Astrocyte (in vitro differentiated cells and primary cell): Measurements from ENCODE around the gene MATN3. TPM values are rescaled to one million over a fixed set of nuclear protein-coding genes. Genes with fewer than 3 reads are reported as not detected.

ENCODE experiments used
- DNase-seq: peaks from one replicate; pipeline ENCODE4 v3.0.0-alpha.2; 2010; ENCODE audit warnings: low read depth
- FAIRE-seq: peaks from 2 replicates; lab custom pipeline; 2011; peaks lifted over from hg19 to GRCh38; lab: Jason Lieb, UNC
- H2AFZ ChIP-seq: 2 replicates; pipeline ENCODE4 v1.6.0; 2012; ENCODE audit warnings: low read depth, low read length, inconsistent platforms
- H3K27ac ChIP-seq: 2 replicates; pipeline ENCODE4 v1.5.1; 2011; ENCODE audit warnings: low read depth, low read length, inconsistent platforms
- H3K27me3 ChIP-seq: 2 replicates; pipeline ENCODE4 v1.6.0; 2011; ENCODE audit warnings: low read length, inconsistent platforms; ENCODE audit not compliant: insufficient read depth
- H3K36me3 ChIP-seq: 2 replicates; pipeline ENCODE4 v1.5.1; 2011; ENCODE audit warnings: low read length, inconsistent platforms; ENCODE audit not compliant: insufficient read depth
- H3K4me1 ChIP-seq: 2 replicates; pipeline ENCODE4 v1.5.1; 2011; ENCODE audit warnings: low read length, inconsistent platforms; ENCODE audit not compliant: insufficient read depth
- H3K4me2 ChIP-seq: 2 replicates; pipeline ENCODE4 v1.6.0; 2012; ENCODE audit warnings: low read length, inconsistent platforms
- H3K4me3 ChIP-seq: 2 replicates; pipeline ENCODE4 v1.5.1; 2011; ENCODE audit warnings: low read depth, mild to moderate bottlenecking, low read length, inconsistent platforms; ENCODE audit not compliant: insufficient read depth
- H3K79me2 ChIP-seq: 2 replicates; pipeline ENCODE4 v1.6.0; 2012; ENCODE audit warnings: mild to moderate bottlenecking, low read length, inconsistent platforms; ENCODE audit not compliant: insufficient read depth
- H3K9ac ChIP-seq: 2 replicates; pipeline ENCODE4 v1.6.0; 2012; ENCODE audit warnings: mild to moderate bottlenecking, low read length, inconsistent platforms
- H3K9me3 ChIP-seq: 2 replicates; pipeline ENCODE4 v1.5.1; 2012; ENCODE audit warnings: low read depth, mild to moderate bottlenecking, low read length, inconsistent platforms; ENCODE audit not compliant: insufficient read depth
- H4K20me1 ChIP-seq: 2 replicates; pipeline ENCODE4 v1.6.0; 2012; ENCODE audit warnings: low read length, inconsistent platforms; ENCODE audit not compliant: insufficient read depth
- H3K27ac Mint-ChIP-seq: one replicate; pipeline ENCODE4 v1.8.0; 2021; ENCODE audit warnings: mild to moderate bottlenecking, mixed read lengths; ENCODE audit not compliant: unreplicated experiment
- H3K27me3 Mint-ChIP-seq: one replicate; pipeline ENCODE4 v1.8.0; 2021; ENCODE audit warnings: low read depth, mixed read lengths; ENCODE audit not compliant: unreplicated experiment
- H3K36me3 Mint-ChIP-seq: one replicate; pipeline ENCODE4 v1.8.0; 2021; ENCODE audit warnings: low read depth, mixed read lengths; ENCODE audit not compliant: unreplicated experiment
- H3K4me1 Mint-ChIP-seq: one replicate; pipeline ENCODE4 v1.8.0; 2021; ENCODE audit warnings: low read depth, mixed read lengths; ENCODE audit not compliant: unreplicated experiment
- H3K4me3 Mint-ChIP-seq: one replicate; pipeline ENCODE4 v1.8.0; 2021; ENCODE audit warnings: mild to moderate bottlenecking, moderate library complexity, mixed read lengths; ENCODE audit not compliant: unreplicated experiment
- H3K9me3 Mint-ChIP-seq: one replicate; pipeline ENCODE4 v1.8.0; 2021; ENCODE audit warnings: mild to moderate bottlenecking, mixed read lengths; ENCODE audit not compliant: unreplicated experiment
- CTCF ChIP-seq: IDR thresholded peaks from 2 replicates; pipeline ENCODE4 v1.5.1; 2011; ENCODE audit warnings: low read depth, mild to moderate bottlenecking, inconsistent platforms, low read length, moderate library complexity; ENCODE audit not compliant: insufficient read depth
- EZH2 ChIP-seq: IDR thresholded peaks from 2 replicates; pipeline ENCODE4 v1.6.1; 2012; ENCODE audit warnings: mild to moderate bottlenecking, low read length, inconsistent platforms; ENCODE audit not compliant: insufficient read depth
- total RNA-seq: library from RNA; stranded (reverse); gene quantifications from 2 replicates; pipeline ENCODE4 v1.2.1, GENCODE V29; 2021

MATN3 gene
- total RNA-seq, 1 donor from 2014 or later, result 13.3 TPM

- H3K9me3 ChIP-seq, result no peaks in the 10 kb centered on the region
- Mint-ChIP-seq H3K9me3 (no peaks in the 10 kb centered on the region), H3K4me3 (no peak overlapping the region), H3K36me3 (peaks cover 57% of the 10 kb centered on the region), H3K27ac (no peak overlapping the region), H3K4me1 (peaks cover 15% of the 10 kb centered on the region), H3K27me3 (no peaks in the 10 kb centered on the region)
- FAIRE-seq (no peak), DNase-seq (no peak)
- peaks cover 66% of the 10 kb centered on the region for H4K20me1 ChIP-seq
- peaks cover 24% of the 10 kb centered on the region for H3K79me2 ChIP-seq
- no peak overlapping the region for H3K4me2 ChIP-seq
- H3K27me3 ChIP-seq, result no peaks in the 10 kb centered on the region
- no peak overlapping the region for H2AFZ ChIP-seq
- H3K27ac ChIP-seq, result no peak overlapping the region
- H3K36me3 ChIP-seq, result peaks cover 70% of the 10 kb centered on the region
- H3K4me1 ChIP-seq, result no peaks in the 10 kb centered on the region
- no peak overlapping the region for H3K9ac ChIP-seq
- H3K4me3 ChIP-seq, result no peak overlapping the region
- TF ChIP-seq CTCF, result no peak
- TF ChIP-seq EZH2, result no peak
These were observed 20.9 kb upstream of the MATN3 start for GRCh38 chr2:20033322-20033721.

GRCh38 chr2:20030224-20030623, 17.8 kb upstream of the MATN3 start:
- H3K4me1 ChIP-seq, result peaks cover 9% of the 10 kb centered on the region
- no peak overlapping the region for H3K27ac ChIP-seq
- H2AFZ ChIP-seq, result no peak overlapping the region
- FAIRE-seq (no peak), DNase-seq (no peak)
- H3K36me3 ChIP-seq, result peaks cover 48% of the 10 kb centered on the region
- no peak overlapping the region for H3K27ac Mint-ChIP-seq
- peaks cover 44% of the 10 kb centered on the region for H3K36me3 Mint-ChIP-seq
- H3K4me2 ChIP-seq, result no peak overlapping the region
- no peaks in the 10 kb centered on the region for H3K9me3 ChIP-seq
- peaks cover 4% of the 10 kb centered on the region for H3K79me2 ChIP-seq
- no peaks in the 10 kb centered on the region for H3K27me3 ChIP-seq
- no peak overlapping the region for H3K9ac ChIP-seq
- H3K27me3 Mint-ChIP-seq, result no peaks in the 10 kb centered on the region
- TF ChIP-seq CTCF, result no peak
- no peak for TF ChIP-seq EZH2
- H3K4me3 ChIP-seq, result no peak overlapping the region
- H3K4me1 Mint-ChIP-seq, result peaks cover 21% of the 10 kb centered on the region
- peaks cover 40% of the 10 kb centered on the region for H4K20me1 ChIP-seq
- no peaks in the 10 kb centered on the region for H3K9me3 Mint-ChIP-seq
- no peak overlapping the region for H3K4me3 Mint-ChIP-seq

- Histone ChIP-seq H3K27me3 (no peaks in the 10 kb centered on the region), H4K20me1 (peaks cover 17% of the 10 kb centered on the region), H3K27ac (no peak overlapping the region), H3K4me3 (no peak overlapping the region), H3K36me3 (peaks cover 26% of the 10 kb centered on the region), H3K79me2 (peaks cover 4% of the 10 kb centered on the region), H3K9ac (no peak overlapping the region), H3K9me3 (no peaks in the 10 kb centered on the region), H3K4me2 (no peak overlapping the region), H2AFZ (no peak overlapping the region), H3K4me1 (peaks cover 9% of the 10 kb centered on the region)
- no peak for FAIRE-seq
- TF ChIP-seq CTCF (no peak), EZH2 (no peak)
- H3K4me3 Mint-ChIP-seq, result no peak overlapping the region
- peak overlapping the region; percentile 48 for H3K27ac Mint-ChIP-seq
- peaks cover 21% of the 10 kb centered on the region for H3K4me1 Mint-ChIP-seq
- peak; percentile 63 for DNase-seq
- no peaks in the 10 kb centered on the region for H3K27me3 Mint-ChIP-seq
- peaks cover under 1% of the 10 kb centered on the region for H3K9me3 Mint-ChIP-seq
- H3K36me3 Mint-ChIP-seq, result peaks cover 42% of the 10 kb centered on the region
These were observed 15.4 kb upstream of the MATN3 start for GRCh38 chr2:20027705-20028434.
